GM18519 (cell line): ENCODE measurements around the gene SLCO2A1.

Experiments used
- ATAC-seq: cut with Tn5 transposase; IDR thresholded peaks from one replicate; pipeline ENCODE4 v1.9.1; 2021; ENCODE audit warnings: mild to moderate bottlenecking, moderate library complexity; ENCODE audit not compliant: unreplicated experiment, low FRiP score

The SLCO2A1 gene

DNA sequence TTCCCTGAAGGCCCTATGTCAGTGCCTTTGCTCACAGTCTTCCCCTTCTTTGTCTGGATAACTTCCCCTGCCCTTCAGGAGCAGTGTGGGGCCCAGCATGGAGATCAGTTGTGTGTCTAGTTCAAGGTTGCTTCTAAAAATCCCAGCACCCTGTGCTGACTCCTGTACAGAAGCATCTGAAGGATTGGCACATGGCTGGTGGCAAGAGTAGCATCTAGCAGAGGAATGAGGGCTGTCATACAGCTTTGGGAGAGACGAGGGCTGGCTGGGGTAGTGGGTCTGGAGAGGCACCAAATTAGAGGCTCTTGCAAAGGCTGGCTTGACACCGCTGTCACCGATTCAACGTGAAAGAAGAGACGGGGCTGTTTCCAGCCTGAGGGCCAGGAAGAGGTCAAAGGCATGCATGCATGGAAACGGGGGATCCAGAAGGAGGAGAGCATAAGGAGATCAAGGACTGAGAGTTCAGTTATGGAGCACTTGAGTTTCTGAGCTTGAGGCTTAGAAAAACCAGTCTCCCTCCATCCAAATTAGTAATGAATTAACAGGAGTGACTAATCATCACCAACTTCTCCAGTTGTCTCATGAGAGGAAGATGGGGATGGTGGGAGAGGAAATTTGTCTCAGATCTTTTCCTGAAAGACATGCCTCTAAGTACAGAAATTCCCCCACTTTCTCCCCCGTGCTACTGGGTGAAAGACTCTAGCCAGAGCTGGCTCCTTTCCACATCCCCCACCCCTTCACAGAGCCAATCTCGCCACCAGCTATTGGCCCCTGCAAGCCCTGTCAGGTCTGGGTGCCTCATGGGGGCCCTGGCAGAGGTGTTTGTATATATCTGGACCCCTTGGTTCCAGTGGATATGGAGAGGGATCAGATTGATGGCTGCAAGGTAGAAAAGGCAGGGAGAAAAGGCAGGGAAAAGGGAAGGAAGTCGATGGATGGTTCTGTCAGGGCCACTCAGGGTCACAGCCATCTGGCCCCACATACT lies 45.9 kb downstream of the SLCO2A1 start:
- no peak for ATAC-seq

GRCh38 chr3:133983126-133983525 lies 46.6 kb downstream of the SLCO2A1 start:
- no peak for ATAC-seq

DNA sequence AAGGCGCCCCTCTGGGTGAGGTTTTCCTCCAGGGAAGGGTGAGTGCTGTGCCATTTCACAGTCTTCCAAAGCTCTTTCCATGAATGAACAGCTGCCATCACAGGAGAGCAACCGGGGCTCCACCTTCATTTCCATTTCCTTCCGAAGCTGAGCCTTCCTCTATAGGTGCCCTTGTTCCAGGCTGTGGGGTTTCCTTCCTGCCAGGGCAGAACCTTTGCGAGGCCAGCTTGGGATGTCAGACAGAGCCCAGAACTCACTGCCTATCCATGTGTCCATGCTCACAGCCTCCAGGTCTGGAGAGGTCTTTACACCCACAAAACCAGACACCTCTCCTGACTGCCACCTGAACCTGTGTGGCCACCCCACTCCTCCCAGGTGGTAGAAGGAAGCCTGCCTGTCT lies 49.2 kb downstream of the SLCO2A1 start:
- ATAC-seq, result no peak

DNA sequence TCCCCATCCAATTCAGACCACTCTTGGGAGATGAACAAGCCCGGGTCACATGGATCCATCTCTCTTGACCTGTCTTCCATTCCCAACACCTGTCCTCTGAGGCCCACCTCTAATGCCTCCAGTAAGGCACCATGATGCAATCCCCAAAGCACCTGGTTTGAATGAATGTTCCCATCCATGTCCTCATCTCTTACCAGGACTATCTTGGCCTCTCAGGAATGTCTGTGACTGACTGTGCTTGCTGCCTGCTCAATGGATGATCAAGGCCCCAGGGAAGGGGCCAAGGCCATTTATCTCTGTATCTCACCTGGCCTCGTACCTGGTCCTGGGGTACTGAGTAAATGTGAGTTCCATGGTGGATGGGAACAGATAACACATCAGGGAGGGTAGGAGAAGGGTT lies 49.7 kb downstream of the SLCO2A1 start:
- ATAC-seq, result no peak

DNA sequence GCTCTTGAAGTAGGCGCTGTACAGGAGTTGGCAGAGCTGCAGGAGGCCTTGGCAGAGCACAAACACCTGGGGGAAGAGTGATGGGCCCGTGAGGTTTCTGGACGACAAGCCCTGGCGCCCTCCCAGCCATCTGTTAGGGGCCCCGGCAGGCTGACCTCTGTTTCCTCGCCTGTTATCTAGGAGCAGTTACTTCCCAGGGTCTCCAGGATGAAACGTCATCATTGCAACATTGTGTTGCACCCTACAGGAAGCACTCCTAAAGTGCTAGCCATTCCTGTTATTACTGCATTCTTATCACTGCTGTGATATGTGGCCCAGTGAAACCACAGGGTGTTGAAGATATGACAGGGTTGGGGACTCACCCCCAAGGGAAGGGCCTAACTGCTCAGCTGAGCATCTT lies 50.2 kb downstream of the SLCO2A1 start:
- no peak for ATAC-seq

DNA sequence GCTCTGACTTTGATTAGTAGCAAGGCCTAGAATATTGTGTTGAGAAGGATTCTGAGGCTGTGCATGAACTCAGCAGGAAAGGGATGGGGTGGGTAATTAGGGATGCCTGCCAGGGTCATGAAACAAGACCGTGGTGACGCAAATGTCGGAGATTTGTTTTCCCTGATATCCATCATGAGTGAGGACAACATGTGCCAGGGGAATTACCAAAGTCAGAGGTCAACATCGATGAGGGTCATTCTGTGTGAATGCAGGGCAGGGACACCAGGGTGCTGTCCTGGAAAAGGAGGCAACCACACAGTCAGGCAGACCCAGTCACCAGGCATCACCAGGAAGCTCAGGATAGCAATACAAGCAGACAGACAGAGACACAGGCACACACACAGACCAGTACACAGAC lies 52.2 kb downstream of the SLCO2A1 start:
- no peak for ATAC-seq

DNA sequence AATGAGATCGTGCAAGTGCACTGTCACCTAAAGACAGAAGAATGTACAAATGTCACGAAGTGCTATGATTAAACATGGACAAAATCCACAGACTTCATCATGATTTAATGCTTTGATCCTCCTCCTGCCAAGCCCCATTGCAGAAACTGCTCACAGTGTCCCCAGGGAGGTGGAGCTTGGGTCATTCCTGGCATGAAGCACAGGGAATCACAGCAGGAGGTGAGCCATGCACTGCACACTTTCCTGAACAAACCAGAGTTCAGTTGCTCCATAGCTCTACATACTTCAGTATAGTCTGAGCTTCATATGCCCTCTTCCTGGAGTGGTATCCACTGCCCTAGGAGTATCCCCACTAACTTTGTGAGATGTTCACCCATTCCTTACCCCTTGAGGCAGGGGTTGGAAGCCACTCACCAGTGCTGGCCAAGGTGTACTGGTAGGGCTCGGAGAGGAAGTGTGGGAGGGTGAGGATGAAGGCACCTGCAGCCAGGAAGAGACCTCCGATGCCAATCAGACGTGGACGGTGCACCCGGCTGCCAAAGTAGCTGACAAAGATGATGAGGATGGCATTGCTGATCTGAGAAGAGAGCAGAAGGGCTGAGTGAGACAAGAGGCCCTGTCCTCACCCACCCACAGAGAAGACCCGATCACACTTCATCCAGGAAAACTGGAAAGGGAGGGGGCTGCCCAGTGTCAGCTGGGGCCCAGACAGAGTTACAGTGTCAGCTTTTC lies 56.3 kb downstream of the SLCO2A1 start:
- no peak for ATAC-seq

- ATAC-seq, result no peak
Measured at GRCh38 chr3:133972156-133972555, 57.6 kb downstream of the SLCO2A1 start.

- no peak for ATAC-seq
Measured at GRCh38 chr3:133970916-133971315, 58.8 kb downstream of the SLCO2A1 start.

- ATAC-seq, result no peak
Measured at GRCh38 chr3:133970339-133970738, 59.4 kb downstream of the SLCO2A1 start.

DNA sequence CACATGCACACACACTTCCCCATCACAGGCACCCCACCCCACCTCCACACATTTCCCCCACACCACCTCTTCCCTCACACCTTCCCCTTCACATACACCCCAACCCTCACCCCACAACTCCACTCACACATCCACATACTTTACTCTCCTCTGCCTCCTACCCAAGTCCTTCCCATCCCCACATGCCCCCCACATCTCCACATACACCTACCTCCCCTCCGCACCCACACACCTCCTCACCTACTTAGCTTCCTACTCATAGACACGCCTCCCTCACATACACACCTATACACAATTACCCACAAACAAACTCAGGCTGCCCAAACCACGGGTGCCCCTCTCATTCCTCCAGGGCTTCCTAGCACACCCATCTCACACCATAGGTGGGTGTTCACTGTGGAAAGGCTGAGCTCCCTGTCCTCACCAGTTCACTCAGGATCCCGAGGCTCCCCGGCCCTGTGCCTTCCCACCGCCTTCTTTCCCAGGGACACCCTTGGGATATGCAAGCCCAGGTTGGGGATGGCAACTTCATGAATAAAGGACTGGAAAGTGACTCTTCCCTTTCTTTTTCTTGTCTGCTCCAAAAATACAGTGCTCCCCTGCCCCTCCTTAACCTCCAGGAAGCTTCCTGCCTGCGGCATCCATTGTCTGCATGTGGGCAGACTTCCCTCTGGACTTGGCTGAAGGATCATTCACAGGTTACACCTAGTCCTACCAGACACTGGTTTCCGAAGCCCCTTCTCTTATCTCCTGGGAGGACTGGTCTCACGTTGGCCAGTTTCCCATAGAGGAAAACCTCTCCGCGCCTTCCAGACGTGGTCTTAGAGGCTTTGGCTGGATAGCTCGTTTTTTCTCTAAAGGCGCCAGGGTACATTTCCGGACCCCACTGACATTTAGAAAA lies 61.5 kb downstream of the SLCO2A1 start:
- no peak for ATAC-seq

- no peak for ATAC-seq
Measured at GRCh38 chr3:133966954-133967353, 62.8 kb downstream of the SLCO2A1 start.

GRCh38 chr3:133965906-133966305 lies 63.8 kb downstream of the SLCO2A1 start:
- ATAC-seq, result no peak

DNA sequence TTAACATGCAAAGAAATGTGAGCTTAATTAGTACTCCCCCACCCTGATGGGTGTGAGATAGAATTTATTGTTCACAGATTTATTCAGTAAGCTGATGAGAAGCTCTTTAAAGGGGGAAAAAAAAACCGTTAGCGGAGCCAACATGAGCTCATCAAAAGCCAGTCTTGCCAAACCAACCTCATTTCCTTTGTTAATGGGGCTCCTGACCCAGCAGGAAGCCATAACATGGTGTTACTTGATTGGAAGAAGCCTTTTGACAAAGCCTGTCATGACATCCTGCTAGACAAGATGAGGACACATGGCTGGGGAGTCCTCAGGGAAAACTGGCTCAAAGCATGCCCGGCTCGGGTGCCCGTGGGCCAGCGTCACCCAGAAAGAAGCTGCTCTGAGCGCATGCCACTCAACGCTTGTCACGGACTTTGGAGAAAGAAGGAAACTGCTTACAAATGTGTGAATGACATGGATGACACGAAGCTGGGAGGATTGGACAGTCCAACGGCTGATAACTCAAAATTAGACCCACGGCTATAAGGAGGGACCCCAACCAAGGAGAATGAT lies 64.6 kb downstream of the SLCO2A1 start:
- no peak for ATAC-seq

DNA sequence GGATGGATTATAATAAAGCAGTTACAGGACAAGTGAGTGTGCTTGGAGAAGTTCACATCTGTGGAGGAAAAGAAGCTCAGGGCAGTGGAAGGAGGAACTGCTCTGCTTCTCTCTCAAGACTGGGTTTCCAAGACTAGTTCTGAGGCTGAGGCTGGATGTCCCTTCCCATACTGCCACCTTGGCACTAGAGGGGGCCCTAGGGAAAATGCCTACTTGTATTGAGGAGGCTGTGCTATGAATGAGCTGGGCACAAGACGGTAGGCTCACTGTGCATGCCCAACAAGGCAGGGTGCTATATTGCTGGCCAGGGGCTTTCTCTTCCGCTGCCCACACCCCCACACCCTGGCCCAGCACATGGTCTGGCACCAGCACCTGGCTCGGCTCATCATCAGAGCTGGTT lies 65.2 kb downstream of the SLCO2A1 start:
- ATAC-seq, result no peak

DNA sequence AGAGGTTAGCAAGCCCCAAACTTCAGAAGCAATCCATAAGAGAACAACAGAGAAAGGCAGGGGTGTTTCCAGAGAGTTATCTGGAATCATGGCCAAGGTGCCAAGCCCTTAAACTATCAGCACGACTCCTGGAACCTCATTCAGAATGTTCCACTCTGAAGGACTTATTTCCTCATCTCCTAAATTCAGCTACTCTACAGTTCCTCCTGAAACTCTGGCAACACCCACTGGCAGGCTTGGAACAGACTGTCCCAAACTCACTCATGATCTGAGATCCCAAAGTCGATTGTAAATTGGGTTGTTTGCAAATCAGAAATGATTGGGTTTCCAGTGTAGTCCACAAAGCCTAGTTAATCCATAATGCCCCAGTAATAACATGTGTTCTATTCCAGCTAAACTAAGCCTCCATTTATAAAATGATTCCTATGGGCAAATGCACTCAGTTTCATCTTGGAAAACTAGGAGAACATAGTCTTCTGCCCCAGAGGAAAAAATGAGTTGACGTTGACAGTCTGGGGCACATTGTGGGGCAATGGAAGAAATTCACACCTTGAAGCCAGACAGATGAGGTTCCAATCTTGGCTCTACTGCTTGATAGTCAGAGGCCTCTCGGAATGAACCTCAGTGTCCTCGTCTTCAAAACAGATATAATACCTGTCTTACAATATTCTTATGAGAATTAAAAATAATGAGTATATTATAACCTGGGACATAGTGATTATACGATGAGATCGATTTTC lies 65.9 kb downstream of the SLCO2A1 start:
- no peak for ATAC-seq

- no peak for ATAC-seq
Measured at GRCh38 chr3:133962849-133963248, 66.9 kb downstream of the SLCO2A1 start.

DNA sequence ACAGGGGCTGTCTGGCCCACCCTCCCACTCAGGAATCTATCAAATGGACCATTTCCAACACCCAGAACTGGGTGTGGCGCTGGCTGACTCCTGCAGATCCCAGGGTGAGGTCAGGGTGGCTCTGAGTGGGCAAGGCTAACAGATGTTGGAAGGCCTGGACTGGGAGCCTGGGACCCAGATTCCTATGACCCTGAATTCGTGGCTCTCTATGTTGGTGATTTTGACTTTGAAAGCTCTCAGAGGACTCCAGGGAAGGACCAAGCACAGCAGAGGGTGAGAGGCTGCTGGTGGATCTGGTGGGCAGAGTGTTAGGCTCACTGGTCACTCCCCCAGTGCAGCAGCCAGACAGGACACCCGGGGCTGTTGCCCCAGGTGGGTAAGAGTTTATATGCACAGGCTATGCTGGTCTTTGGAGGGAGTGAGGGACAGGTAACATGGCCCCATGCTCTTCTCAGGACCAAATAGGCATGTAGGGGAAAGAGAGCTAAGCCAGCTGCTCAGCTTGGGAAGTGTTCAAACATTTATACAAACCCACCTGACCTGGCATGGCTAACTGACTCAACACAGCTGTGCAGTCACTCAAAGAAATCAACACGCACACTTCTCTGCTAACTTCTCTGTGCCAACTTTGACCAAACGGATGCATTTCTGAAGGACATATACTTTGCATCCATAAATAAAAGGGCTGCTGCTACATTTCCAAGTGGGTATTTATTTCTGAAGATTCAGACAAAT lies 71.5 kb downstream of the SLCO2A1 start:
- no peak for ATAC-seq

DNA sequence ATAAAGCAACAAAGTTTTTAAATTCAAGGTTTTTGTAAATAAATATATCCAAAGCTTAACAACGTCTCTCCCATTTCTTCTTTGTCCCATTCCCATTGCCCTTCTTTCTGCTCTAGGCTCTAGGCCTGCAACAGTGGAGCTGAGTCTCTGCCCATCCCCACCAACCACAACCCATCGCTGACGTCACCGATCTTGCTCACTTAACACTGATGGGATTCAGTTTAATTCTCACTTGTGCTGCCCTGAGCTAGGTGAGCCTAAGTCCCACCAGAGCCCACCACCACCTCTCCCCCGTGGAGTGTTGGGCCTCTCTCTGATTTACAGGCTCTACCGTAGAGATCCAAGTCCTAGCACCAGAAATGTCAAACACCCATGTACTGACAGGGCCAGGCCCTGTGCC lies 72.7 kb downstream of the SLCO2A1 start:
- ATAC-seq, result no peak
